C4-2B (cell line): ENCODE data around the gene TRIM43.
"Not testable (repeated sequence)": the region's sequence is repeated elsewhere in the genome, so short reads cannot be mapped to it uniquely, and the experiment has no call there.

Experiments
- ZFX ChIP-seq: fragments of 450-650 bp; IDR thresholded peaks from 2 replicates; pipeline ENCODE4 v1.6.1; 2017
- TF ChIP-seq, protein P1 (sequence below): fragments of 450-650 bp; conservative IDR thresholded peaks from 2 replicates; pipeline ENCODE4 v1.5.1; 2017; ENCODE audit warnings: mild to moderate bottlenecking

DNA sequence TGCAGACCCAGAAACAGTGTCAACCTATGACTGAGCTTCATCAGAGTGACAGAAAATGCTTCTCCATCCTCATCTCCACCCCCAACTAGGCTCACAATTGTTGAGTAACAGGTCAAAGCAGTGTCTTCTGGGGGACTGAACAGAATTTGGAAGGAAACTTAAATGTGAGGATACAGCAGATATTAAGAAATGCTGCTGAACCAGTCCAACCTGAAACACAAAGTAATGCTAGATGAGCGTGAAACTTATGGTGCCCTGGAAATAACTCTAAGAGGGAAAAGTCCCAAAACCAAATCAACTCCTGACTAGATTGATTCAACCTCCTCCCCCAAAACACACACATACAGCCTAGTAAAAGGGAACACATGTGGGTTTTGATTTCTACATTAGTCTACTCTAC, 7.5 kb upstream of the TRIM43 start:
- TF ChIP-seq, protein P1, sequence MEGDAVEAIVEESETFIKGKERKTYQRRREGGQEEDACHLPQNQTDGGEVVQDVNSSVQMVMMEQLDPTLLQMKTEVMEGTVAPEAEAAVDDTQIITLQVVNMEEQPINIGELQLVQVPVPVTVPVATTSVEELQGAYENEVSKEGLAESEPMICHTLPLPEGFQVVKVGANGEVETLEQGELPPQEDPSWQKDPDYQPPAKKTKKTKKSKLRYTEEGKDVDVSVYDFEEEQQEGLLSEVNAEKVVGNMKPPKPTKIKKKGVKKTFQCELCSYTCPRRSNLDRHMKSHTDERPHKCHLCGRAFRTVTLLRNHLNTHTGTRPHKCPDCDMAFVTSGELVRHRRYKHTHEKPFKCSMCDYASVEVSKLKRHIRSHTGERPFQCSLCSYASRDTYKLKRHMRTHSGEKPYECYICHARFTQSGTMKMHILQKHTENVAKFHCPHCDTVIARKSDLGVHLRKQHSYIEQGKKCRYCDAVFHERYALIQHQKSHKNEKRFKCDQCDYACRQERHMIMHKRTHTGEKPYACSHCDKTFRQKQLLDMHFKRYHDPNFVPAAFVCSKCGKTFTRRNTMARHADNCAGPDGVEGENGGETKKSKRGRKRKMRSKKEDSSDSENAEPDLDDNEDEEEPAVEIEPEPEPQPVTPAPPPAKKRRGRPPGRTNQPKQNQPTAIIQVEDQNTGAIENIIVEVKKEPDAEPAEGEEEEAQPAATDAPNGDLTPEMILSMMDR, result not testable (repeated sequence)
- not testable (repeated sequence) for TF ChIP-seq ZFX
